WTC11 (cell line): ENCODE data around the gene UFSP2. TPM values are rescaled to one million over a fixed set of nuclear protein-coding genes. Genes with fewer than 3 reads are reported as not detected.

Experiments used
- ATAC-seq: fragments of 200-7000 bp; cut with Tn5 transposase; 2 replicates; pipeline ENCODE4 v1.10.0; 2021; ENCODE audit warnings: mild to moderate bottlenecking, moderate library complexity
- CTCF ChIA-PET: fragments of 300-600 bp; sonication (Branson Sonifier 250); formaldehyde crosslinking; loops from one replicate; lab custom pipeline; 2021; ENCODE audit warnings: antibody characterized with exemption; lab: Charles Lee
- POLR2A ChIA-PET: fragments of 350-600 bp; sonication (Branson Sonifier 250); formaldehyde crosslinking; loops from one replicate; lab custom pipeline; 2021; ENCODE audit warnings: antibody characterized with exemption; lab: Charles Lee
- DNase-seq: peaks from one replicate; pipeline ENCODE4 v3.0.0; 2021; ENCODE audit warnings: low spot score
- H3K27ac Mint-ChIP-seq: 2 replicates; pipeline ENCODE4 v1.8.0; 2021; ENCODE audit warnings: mixed read lengths
- H3K27me3 Mint-ChIP-seq: 2 replicates; pipeline ENCODE4 v1.8.0; 2021; ENCODE audit warnings: low read depth, mild to moderate bottlenecking, moderate library complexity, mixed read lengths
- H3K36me3 Mint-ChIP-seq: 2 replicates; pipeline ENCODE4 v1.8.0; 2021; ENCODE audit warnings: mixed read lengths
- H3K4me1 Mint-ChIP-seq: 2 replicates; pipeline ENCODE4 v1.8.0; 2022; ENCODE audit warnings: mixed read lengths
- H3K4me3 Mint-ChIP-seq: 2 replicates; pipeline ENCODE4 v1.8.0; 2021; ENCODE audit warnings: mild to moderate bottlenecking, moderate library complexity, mixed read lengths
- H3K9me3 Mint-ChIP-seq: 2 replicates; pipeline ENCODE4 v1.8.0; 2021; ENCODE audit warnings: mixed read lengths
- CBFB ChIP-seq: sonication (generic); formaldehyde crosslinking; IDR thresholded peaks from 2 replicates; pipeline ENCODE4 v1.8.1; 2022; ENCODE audit warnings: mild to moderate bottlenecking, low read depth, missing genetic modification reagents
- IRF2 ChIP-seq: sonication (generic); formaldehyde crosslinking; IDR thresholded peaks from 2 replicates; pipeline ENCODE4 v1.8.0; 2022; ENCODE audit warnings: low read depth, missing genetic modification reagents, borderline replicate concordance
- JAZF1 ChIP-seq: fragments of 250-450 bp; sonication (Bioruptor Pico); IDR thresholded peaks from 2 replicates; pipeline ENCODE4 v1.9.0; 2021; ENCODE audit warnings: moderate library complexity, mild to moderate bottlenecking, inconsistent platforms
- MYBL2 ChIP-seq: sonication (generic); formaldehyde crosslinking; IDR thresholded peaks from 2 replicates; pipeline ENCODE4 v1.8.1; 2023; ENCODE audit warnings: mild to moderate bottlenecking, moderate library complexity, missing genetic modification reagents
- NFE2L1 ChIP-seq: sonication (generic); formaldehyde crosslinking; IDR thresholded peaks from 2 replicates; pipeline ENCODE4 v1.8.1; 2023; ENCODE audit warnings: missing genetic modification reagents
- NR1H2 ChIP-seq: sonication (generic); formaldehyde crosslinking; IDR thresholded peaks from 2 replicates; pipeline ENCODE4 v1.9.0; 2021; ENCODE audit warnings: mild to moderate bottlenecking, moderate library complexity, missing genetic modification reagents
- NR3C1 ChIP-seq: sonication (generic); formaldehyde crosslinking; conservative IDR thresholded peaks from 2 replicates; pipeline ENCODE4 v1.8.1; 2023; ENCODE audit warnings: low read depth, mild to moderate bottlenecking, missing genetic modification reagents
- RELA ChIP-seq: sonication (generic); formaldehyde crosslinking; IDR thresholded peaks from 2 replicates; pipeline ENCODE4 v1.8.1; 2022; ENCODE audit warnings: missing genetic modification reagents, mild to moderate bottlenecking, borderline replicate concordance
- TP53 ChIP-seq: sonication (generic); formaldehyde crosslinking; IDR thresholded peaks from 2 replicates; pipeline ENCODE4 v1.8.1; 2023; ENCODE audit warnings: mild to moderate bottlenecking, missing genetic modification reagents
- ZNF138 ChIP-seq: sonication (generic); formaldehyde crosslinking; conservative IDR thresholded peaks from 2 replicates; pipeline ENCODE4 v1.8.1; 2022; ENCODE audit warnings: mild to moderate bottlenecking, moderate library complexity, missing genetic modification reagents
- ZNF317 ChIP-seq: sonication (generic); formaldehyde crosslinking; IDR thresholded peaks from 2 replicates; pipeline ENCODE4 v1.8.1; 2023; ENCODE audit warnings: low read depth, mild to moderate bottlenecking, moderate library complexity, missing genetic modification reagents, borderline replicate concordance
- ZNF396 ChIP-seq: fragments of 250-450 bp; sonication (Bioruptor Pico); IDR thresholded peaks from 2 replicates; pipeline ENCODE4 v1.8.0; 2021; ENCODE audit warnings: mild to moderate bottlenecking, moderate library complexity, borderline replicate concordance
- total RNA-seq: library from RNA; stranded (reverse); gene quantifications from 3 replicates; pipeline ENCODE4 v1.2.3, GENCODE V29; 2021
- TF ChIP-seq, protein P1 (sequence below): sonication (generic); formaldehyde crosslinking; IDR thresholded peaks from 2 replicates; pipeline ENCODE4 v1.8.1; 2023; ENCODE audit warnings: mild to moderate bottlenecking, missing genetic modification reagents
- TF ChIP-seq, protein P2 (sequence below): fragments of 250-450 bp; sonication (Bioruptor Pico); IDR thresholded peaks from 2 replicates; pipeline ENCODE4 v1.8.0; 2021; ENCODE audit warnings: mild to moderate bottlenecking
- TF ChIP-seq, protein P3 (sequence below): sonication (generic); formaldehyde crosslinking; IDR thresholded peaks from 2 replicates; pipeline ENCODE4 v1.8.1; 2023; ENCODE audit warnings: mild to moderate bottlenecking, missing genetic modification reagents, moderate library complexity
- TF ChIP-seq, protein P4 (sequence below): fragments of 250-450 bp; sonication (Bioruptor Pico); IDR thresholded peaks from 2 replicates; pipeline ENCODE4 v2.1.2; 2022; ENCODE audit warnings: mild to moderate bottlenecking, moderate library complexity
- TF ChIP-seq, protein P5 (sequence below): sonication (generic); formaldehyde crosslinking; IDR thresholded peaks from 2 replicates; pipeline ENCODE4 v1.8.0; 2023; ENCODE audit warnings: missing genetic modification reagents
- TF ChIP-seq, protein P6 (sequence below): sonication (generic); formaldehyde crosslinking; IDR thresholded peaks from 2 replicates; pipeline ENCODE4 v1.8.0; 2022; ENCODE audit warnings: mild to moderate bottlenecking, missing genetic modification reagents

The UFSP2 gene
- total RNA-seq, 1 experiment from 2014 or later = 30.8 TPM

DNA sequence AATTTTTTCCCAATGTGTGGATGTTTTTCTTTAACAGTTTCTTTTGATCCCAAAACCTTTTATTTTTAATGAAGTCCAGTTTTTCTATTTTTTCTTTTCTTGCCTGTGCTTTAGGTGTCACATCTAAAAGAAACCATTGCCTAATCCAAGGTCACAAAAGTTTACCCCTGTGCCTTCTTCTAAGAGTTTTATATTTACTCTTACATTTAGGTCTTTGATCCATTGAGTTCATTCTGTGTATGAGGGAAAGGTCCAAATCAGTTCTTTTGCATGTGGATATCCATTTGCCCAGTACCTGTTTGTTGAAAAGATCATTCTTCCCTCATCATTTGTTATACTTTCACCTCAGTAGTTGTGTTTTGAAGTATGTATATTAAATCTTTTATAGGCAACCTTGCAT, 43.0 kb downstream of the UFSP2 start:
- peaks cover 6% of the 10 kb centered on the region; the same call in 1 of the 2 replicates for H3K4me1 Mint-ChIP-seq
- no peak for ATAC-seq
- no peaks in the 10 kb centered on the region for H3K27me3 Mint-ChIP-seq
- H3K36me3 Mint-ChIP-seq = no peaks in the 10 kb centered on the region
- TF ChIP-seq, protein P1, sequence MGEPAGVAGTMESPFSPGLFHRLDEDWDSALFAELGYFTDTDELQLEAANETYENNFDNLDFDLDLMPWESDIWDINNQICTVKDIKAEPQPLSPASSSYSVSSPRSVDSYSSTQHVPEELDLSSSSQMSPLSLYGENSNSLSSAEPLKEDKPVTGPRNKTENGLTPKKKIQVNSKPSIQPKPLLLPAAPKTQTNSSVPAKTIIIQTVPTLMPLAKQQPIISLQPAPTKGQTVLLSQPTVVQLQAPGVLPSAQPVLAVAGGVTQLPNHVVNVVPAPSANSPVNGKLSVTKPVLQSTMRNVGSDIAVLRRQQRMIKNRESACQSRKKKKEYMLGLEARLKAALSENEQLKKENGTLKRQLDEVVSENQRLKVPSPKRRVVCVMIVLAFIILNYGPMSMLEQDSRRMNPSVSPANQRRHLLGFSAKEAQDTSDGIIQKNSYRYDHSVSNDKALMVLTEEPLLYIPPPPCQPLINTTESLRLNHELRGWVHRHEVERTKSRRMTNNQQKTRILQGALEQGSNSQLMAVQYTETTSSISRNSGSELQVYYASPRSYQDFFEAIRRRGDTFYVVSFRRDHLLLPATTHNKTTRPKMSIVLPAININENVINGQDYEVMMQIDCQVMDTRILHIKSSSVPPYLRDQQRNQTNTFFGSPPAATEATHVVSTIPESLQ (CRISPR knock-in tag) = no peak
- TF ChIP-seq, all 79 proteins: peak for 0
- H3K27ac Mint-ChIP-seq = no peak overlapping the region
- no peak overlapping the region for H3K4me3 Mint-ChIP-seq
- CTCF ChIA-PET = no interaction called here
- H3K9me3 Mint-ChIP-seq = peaks cover 18% of the 10 kb centered on the region
- DNase-seq = no peak
- POLR2A ChIA-PET = no interaction called here

DNA sequence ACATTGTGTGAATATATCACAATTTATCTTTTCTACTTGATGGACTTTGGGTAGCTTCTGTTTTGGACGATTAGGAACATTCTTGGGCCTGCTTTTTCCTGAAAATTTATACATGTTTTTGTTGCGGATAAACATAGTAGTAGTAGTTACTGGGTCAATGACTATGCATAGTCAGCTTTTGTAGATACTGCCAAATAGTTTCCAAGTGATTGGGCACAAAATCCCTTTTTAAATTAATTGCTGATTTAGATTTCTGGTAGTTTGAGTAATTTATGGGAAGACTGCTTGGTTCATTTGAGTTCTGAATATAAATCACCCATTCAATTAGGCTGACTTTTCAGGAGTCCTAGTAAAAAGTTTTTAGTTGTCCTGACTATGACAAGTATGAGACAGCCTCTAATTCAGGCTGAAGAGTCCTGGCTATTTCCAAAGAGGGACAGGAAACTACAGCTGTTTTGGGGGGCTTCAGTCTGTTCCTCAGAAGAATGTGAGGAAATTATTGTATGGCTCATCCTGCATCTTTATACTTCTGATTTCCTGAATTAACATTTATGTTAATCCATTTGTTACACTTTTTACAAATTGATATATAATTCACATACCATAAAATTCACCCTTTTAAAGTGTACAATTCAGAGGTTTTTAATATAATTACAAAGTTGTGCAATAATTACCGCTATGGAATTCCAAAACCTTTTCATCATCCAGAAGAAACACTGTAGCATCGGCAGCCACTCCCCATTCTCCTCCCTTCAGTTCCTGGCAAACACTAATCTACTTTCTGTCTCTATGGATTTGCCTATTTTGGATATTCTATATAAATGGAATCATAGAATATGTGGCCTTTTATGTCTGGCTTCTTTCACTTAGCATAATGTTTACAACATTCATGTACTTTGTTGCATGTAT, 44.2 kb downstream of the UFSP2 start:
- Mint-ChIP-seq H3K4me1 (peaks cover 6% of the 10 kb centered on the region; the same call in 1 of the 2 replicates), H3K36me3 (no peaks in the 10 kb centered on the region), H3K27me3 (no peaks in the 10 kb centered on the region), H3K4me3 (no peak overlapping the region), H3K9me3 (peaks cover 18% of the 10 kb centered on the region), H3K27ac (no peak overlapping the region)
- DNase-seq (no peak), ATAC-seq (no peak)
- CTCF ChIA-PET = no interaction called here
- POLR2A ChIA-PET = no interaction called here
- TF ChIP-seq NFE2L1 (CRISPR knock-in tag) (no peak), NR3C1 (CRISPR knock-in tag) (no peak), JAZF1 (CRISPR knock-in tag) (no peak), MYBL2 (no peak), ZNF317 (CRISPR knock-in tag) (no peak)
- TF ChIP-seq, protein P2, sequence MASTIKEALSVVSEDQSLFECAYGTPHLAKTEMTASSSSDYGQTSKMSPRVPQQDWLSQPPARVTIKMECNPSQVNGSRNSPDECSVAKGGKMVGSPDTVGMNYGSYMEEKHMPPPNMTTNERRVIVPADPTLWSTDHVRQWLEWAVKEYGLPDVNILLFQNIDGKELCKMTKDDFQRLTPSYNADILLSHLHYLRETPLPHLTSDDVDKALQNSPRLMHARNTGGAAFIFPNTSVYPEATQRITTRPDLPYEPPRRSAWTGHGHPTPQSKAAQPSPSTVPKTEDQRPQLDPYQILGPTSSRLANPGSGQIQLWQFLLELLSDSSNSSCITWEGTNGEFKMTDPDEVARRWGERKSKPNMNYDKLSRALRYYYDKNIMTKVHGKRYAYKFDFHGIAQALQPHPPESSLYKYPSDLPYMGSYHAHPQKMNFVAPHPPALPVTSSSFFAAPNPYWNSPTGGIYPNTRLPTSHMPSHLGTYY (CRISPR knock-in tag) = no peak
- TF ChIP-seq, protein P1 (CRISPR knock-in tag) = no peak

DNA sequence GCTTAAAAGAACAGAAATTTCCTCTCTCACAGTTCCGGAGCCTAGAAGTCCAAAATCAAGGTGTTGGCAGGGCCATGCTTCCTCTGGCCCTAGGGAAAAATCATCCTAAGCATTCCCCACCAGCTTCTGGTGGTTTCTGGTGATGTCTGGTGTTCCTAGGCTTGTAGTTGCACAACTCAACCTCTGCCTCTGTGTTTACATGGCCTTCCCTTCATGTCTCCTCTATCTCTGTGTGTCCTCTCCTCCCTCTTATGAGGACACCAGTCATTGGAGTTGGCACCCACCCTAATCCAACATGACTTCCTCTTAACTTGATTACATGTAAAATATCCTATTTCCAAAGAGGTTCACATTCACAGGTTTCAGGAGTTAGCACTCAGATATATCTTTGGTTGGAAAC, 45.4 kb downstream of the UFSP2 start:
- H3K27ac Mint-ChIP-seq = no peak overlapping the region
- ChIA-PET POLR2A (no interaction called here), CTCF (interaction anchor here (0.6 to 1.1 kb wide), 2 partner anchors 218 to 285 kb away, joined by 3 to 4 read pairs; no protein-coding TSS in a partner anchor)
- peaks cover 6% of the 10 kb centered on the region; the same call in 1 of the 2 replicates for H3K4me1 Mint-ChIP-seq
- TF ChIP-seq, protein P3, sequence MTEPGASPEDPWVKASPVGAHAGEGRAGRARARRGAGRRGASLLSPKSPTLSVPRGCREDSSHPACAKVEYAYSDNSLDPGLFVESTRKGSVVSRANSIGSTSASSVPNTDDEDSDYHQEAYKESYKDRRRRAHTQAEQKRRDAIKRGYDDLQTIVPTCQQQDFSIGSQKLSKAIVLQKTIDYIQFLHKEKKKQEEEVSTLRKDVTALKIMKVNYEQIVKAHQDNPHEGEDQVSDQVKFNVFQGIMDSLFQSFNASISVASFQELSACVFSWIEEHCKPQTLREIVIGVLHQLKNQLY = no peak
- TF ChIP-seq NR1H2 (CRISPR knock-in tag) (no peak), TP53 (CRISPR knock-in tag) (no peak), RELA (CRISPR knock-in tag) (no peak), ZNF138 (no peak), CBFB (CRISPR knock-in tag) (no peak), ZNF396 (CRISPR knock-in tag) (no peak), IRF2 (CRISPR knock-in tag) (no peak), MYBL2 (no peak)
- TF ChIP-seq, protein P4, sequence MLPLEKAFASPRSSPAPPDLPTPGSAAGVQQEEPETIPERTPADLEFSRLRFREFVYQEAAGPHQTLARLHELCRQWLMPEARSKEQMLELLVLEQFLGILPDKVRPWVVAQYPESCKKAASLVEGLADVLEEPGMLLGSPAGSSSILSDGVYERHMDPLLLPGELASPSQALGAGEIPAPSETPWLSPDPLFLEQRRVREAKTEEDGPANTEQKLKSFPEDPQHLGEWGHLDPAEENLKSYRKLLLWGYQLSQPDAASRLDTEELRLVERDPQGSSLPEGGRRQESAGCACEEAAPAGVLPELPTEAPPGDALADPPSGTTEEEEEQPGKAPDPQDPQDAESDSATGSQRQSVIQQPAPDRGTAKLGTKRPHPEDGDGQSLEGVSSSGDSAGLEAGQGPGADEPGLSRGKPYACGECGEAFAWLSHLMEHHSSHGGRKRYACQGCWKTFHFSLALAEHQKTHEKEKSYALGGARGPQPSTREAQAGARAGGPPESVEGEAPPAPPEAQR (CRISPR knock-in tag) = no peak
- TF ChIP-seq, protein P5, sequence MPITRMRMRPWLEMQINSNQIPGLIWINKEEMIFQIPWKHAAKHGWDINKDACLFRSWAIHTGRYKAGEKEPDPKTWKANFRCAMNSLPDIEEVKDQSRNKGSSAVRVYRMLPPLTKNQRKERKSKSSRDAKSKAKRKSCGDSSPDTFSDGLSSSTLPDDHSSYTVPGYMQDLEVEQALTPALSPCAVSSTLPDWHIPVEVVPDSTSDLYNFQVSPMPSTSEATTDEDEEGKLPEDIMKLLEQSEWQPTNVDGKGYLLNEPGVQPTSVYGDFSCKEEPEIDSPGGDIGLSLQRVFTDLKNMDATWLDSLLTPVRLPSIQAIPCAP = no peak
- TF ChIP-seq, protein P6, sequence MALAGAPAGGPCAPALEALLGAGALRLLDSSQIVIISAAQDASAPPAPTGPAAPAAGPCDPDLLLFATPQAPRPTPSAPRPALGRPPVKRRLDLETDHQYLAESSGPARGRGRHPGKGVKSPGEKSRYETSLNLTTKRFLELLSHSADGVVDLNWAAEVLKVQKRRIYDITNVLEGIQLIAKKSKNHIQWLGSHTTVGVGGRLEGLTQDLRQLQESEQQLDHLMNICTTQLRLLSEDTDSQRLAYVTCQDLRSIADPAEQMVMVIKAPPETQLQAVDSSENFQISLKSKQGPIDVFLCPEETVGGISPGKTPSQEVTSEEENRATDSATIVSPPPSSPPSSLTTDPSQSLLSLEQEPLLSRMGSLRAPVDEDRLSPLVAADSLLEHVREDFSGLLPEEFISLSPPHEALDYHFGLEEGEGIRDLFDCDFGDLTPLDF (CRISPR knock-in tag) = no peak
- no peaks in the 10 kb centered on the region for H3K36me3 Mint-ChIP-seq
- peaks cover 18% of the 10 kb centered on the region for H3K9me3 Mint-ChIP-seq
- H3K4me3 Mint-ChIP-seq = no peak overlapping the region
- no peak for DNase-seq
- no peak for ATAC-seq
- H3K27me3 Mint-ChIP-seq = no peaks in the 10 kb centered on the region
